A673 (cell line): ENCODE measurements around the gene ITIH6. TPM values are rescaled to one million over a fixed set of nuclear protein-coding genes. Genes with fewer than 3 reads are reported as not detected.

Experiments used
- BruUV-seq: library from RNA; stranded (reverse); fragments of 400-500 nt; replicated peaks from 2 replicates; lab custom pipeline; 2021; lab: Mats Ljungman, UMichigan
- CTCF ChIA-PET: fragments of 300-600 bp; sonication (Branson Sonifier 250); formaldehyde crosslinking; loops from one replicate; lab custom pipeline; 2022; ENCODE audit warnings: antibody characterized with exemption; lab: Charles Lee
- POLR2A ChIA-PET: fragments of 300-600 bp; sonication (Branson Sonifier 250); formaldehyde crosslinking; loops from one replicate; lab custom pipeline; 2022; ENCODE audit warnings: antibody characterized with exemption; ENCODE audit not compliant: low non-redundant PET; lab: Charles Lee
- DNase-seq: peaks from one replicate; pipeline ENCODE4 v3.0.0-alpha.2; 2015; ENCODE audit warnings: low spot score
- H3K27ac ChIP-seq: fragments of 200-600 bp; sonication (generic); 2 replicates; pipeline ENCODE4 v1.5.1; 2016; ENCODE audit warnings: mixed run types, low read depth, mild to moderate bottlenecking, mixed read lengths, antibody characterized with exemption, low read length; ENCODE audit not compliant: poor library complexity, severe bottlenecking
- H3K27me3 ChIP-seq: fragments of 200-600 bp; sonication (generic); replicated peaks from 2 replicates; pipeline ENCODE4 v1.6.1; 2017; ENCODE audit warnings: mixed run types, low read depth, mild to moderate bottlenecking, mixed read lengths, antibody characterized with exemption, low read length; ENCODE audit not compliant: insufficient read depth, poor library complexity
- H3K36me3 ChIP-seq: fragments of 200-600 bp; sonication (generic); 2 replicates; pipeline ENCODE4 v1.6.1; 2016; ENCODE audit warnings: mixed run types, mild to moderate bottlenecking, mixed read lengths, antibody characterized with exemption, low read length; ENCODE audit not compliant: insufficient read depth, poor library complexity, severe bottlenecking
- H3K4me1 ChIP-seq: fragments of 200-600 bp; sonication (generic); 2 replicates; pipeline ENCODE4 v1.6.1; 2017; ENCODE audit warnings: mixed run types, mild to moderate bottlenecking, mixed read lengths, antibody characterized with exemption, low read length; ENCODE audit not compliant: insufficient read depth, poor library complexity, severe bottlenecking
- H3K4me3 ChIP-seq: fragments of 200-600 bp; sonication (generic); 2 replicates; pipeline ENCODE4 v1.5.1; 2016; ENCODE audit warnings: low read depth, mixed run types, mild to moderate bottlenecking, mixed read lengths, low read length; ENCODE audit not compliant: poor library complexity, severe bottlenecking
- H3K9me3 ChIP-seq: fragments of 200-600 bp; sonication (generic); 2 replicates; pipeline ENCODE4 v1.6.1; 2016; ENCODE audit warnings: mixed run types, low read depth, mild to moderate bottlenecking, mixed read lengths, antibody characterized with exemption, low read length; ENCODE audit not compliant: poor library complexity, severe bottlenecking
- CTCF ChIP-seq: fragments of 300-800, 200-600 bp; sonication (generic); conservative IDR thresholded peaks from 2 replicates; pipeline ENCODE4 v1.5.1; 2017; ENCODE audit warnings: low read depth, mild to moderate bottlenecking, antibody characterized with exemption, low read length, moderate library complexity, mixed read lengths
- EZH2 ChIP-seq: fragments of 200-600 bp; sonication (generic); IDR thresholded peaks from 2 replicates; pipeline ENCODE4 v1.6.1; 2017; ENCODE audit warnings: borderline replicate concordance, low read depth, mild to moderate bottlenecking, mixed read lengths, antibody characterized with exemption, low read length; ENCODE audit not compliant: poor library complexity, severe bottlenecking
- intact Hi-C: fragments of 100-400 bp; cut with micrococcal nuclease; formaldehyde crosslinking; loops from one replicate; pipeline ENCODE4 v1.10.0; 2022; ENCODE audit not compliant: unreplicated experiment
- total RNA-seq: library from RNA; stranded (reverse); gene quantifications from 2 replicates; pipeline ENCODE4 v1.2.3, GENCODE V29; 2021

ITIH6 gene
- total RNA-seq, 1 experiment from 2014 or later: not detected

GRCh38 chrX:54711735-54712134, 86.3 kb downstream of the ITIH6 start:
- intact Hi-C loops: no loop called here
- TF ChIP-seq CTCF: no peak
- no peak for TF ChIP-seq EZH2
- Histone ChIP-seq H3K9me3 (no peaks in the 10 kb centered on the region), H3K36me3 (no peaks in the 10 kb centered on the region), H3K27ac (no peak overlapping the region), H3K27me3 (no peaks in the 10 kb centered on the region), H3K4me1 (no peaks in the 10 kb centered on the region), H3K4me3 (no peak overlapping the region)
- no peak for DNase-seq
- CTCF ChIA-PET: no interaction called here
- POLR2A ChIA-PET: no interaction called here
- no TSS peak for BruUV-seq

GRCh38 chrX:54710920-54711319, 87.1 kb downstream of the ITIH6 start:
- CTCF ChIA-PET: no interaction called here
- TF ChIP-seq EZH2 (no peak), CTCF (no peak)
- BruUV-seq: no TSS peak
- no peaks in the 10 kb centered on the region for H3K36me3 ChIP-seq
- no peaks in the 10 kb centered on the region for H3K4me1 ChIP-seq
- no peak overlapping the region for H3K4me3 ChIP-seq
- H3K9me3 ChIP-seq: no peaks in the 10 kb centered on the region
- POLR2A ChIA-PET: no interaction called here
- H3K27me3 ChIP-seq: no peaks in the 10 kb centered on the region
- H3K27ac ChIP-seq: no peak overlapping the region
- no peak for DNase-seq
- intact Hi-C loops: no loop called here

- intact Hi-C loops: no loop called here
- no TSS peak for BruUV-seq
- H3K9me3 ChIP-seq: no peaks in the 10 kb centered on the region
- no peak for TF ChIP-seq CTCF
- TF ChIP-seq EZH2: no peak
- H3K27ac ChIP-seq: no peak overlapping the region
- no peaks in the 10 kb centered on the region for H3K27me3 ChIP-seq
- no peaks in the 10 kb centered on the region for H3K4me1 ChIP-seq
- ChIA-PET POLR2A (no interaction called here), CTCF (no interaction called here)
- no peaks in the 10 kb centered on the region for H3K36me3 ChIP-seq
- no peak overlapping the region for H3K4me3 ChIP-seq
- no peak for DNase-seq
These were observed 89.7 kb downstream of the ITIH6 start for GRCh38 chrX:54708404-54708803.

Other genes with a start within 250 kb of the ITIH6 start
- gene MAGED2, start 9.5 kb upstream of the ITIH6 start, total RNA-seq: 102 and 113 TPM in 2 replicates
- gene TRO, start 122.6 kb upstream of the ITIH6 start, total RNA-seq: 24.3 and 28.2 TPM in 2 replicates
- not detected in 2 replicates for gene PFKFB1, start 195.9 kb upstream of the ITIH6 start, total RNA-seq
- gene APEX2, start 202.1 kb upstream of the ITIH6 start, total RNA-seq: 23.5 and 27.5 TPM in 2 replicates
- not detected in 2 replicates for gene ALAS2, start 232.7 kb upstream of the ITIH6 start, total RNA-seq